Amniotic epithelial cell (primary cell): ENCODE data around the gene ITGA1.
A peak's percentile ranks its signal among the peaks of the same experiment; 100 is the strongest.
"Not testable (repeated sequence)": the region's sequence is repeated elsewhere in the genome, so short reads cannot be mapped to it uniquely, and the experiment has no call there.

ENCODE experiments used
- DNase-seq: peaks from one replicate; pipeline ENCODE4 v3.0.0-alpha.2; 2010; ENCODE audit warnings: low read depth

ITGA1 gene

GRCh38 chr5:52787600-52788504, at the start of gene ITGA1, which contains the start of gene PELO:
Gene ITGA1, plus strand, starts transcription at chr5:52787916. Its CDS starts 438 bp downstream, at chr5:52788354.
Gene PELO, plus strand, starts transcription at chr5:52787916. Its CDS starts 12,479 bp downstream, at chr5:52800395.
- DNase-seq, result peak; percentile 88

DNA sequence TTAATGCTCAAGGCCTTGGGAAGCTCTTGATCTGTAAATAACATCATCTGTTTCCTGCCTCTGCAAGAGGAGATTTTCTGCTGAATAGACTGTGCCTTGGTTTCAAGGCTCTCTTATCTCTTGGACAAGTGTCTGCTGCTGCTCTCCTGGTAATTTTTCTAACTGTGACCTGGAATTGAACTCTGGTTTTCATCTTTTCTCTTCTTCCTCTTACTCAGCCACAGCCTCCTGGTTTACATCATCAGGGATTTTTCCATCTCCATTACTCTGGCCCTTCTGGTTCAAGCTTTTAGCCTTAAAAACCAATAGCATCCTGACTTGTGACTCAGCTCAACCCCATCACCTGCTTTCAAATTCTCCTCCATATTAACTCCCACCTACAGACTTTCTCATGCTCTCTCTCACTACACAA, 49.6 kb upstream of the ITGA1 start:
- DNase-seq, result peak; percentile 97

DNA sequence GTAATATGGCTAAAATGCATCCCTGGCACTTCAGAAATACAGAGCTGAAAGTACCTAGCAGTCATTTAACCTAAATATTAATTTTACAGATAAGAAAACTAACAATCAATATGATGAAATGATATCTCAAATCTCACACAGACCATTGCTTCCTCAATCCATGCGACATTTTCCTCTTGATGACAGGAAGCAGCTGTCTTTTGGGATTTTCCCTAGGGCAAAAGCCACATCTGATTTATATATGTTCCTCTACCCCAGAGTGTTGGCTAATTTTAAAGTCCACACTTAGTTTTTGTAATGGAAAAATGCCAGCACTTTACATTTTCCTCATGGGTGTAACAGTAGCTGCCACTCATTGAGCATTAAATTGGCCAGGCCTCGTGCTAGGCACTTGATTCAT, 47.7 kb upstream of the ITGA1 start:
- DNase-seq, result no peak

DNA sequence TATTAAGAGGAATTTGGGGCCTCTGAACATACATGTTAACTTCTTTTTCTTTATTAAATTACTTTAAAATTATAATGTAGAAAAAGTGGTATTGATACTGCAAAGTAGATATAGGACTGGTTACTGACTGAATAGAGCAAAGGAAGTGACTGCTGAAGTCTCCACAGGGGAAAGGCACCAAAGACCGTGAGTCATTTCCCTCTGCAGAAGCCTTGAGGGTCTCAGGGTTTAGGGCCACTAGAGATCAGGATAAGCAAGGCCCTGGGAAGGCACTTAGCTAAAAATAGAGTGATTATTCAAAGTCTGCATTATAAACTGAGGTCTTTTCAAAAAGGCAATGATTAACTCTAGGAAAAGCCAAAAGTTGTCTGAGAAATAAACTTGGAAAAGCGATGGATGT, 44.7 kb upstream of the ITGA1 start:
- DNase-seq, result no peak

DNA sequence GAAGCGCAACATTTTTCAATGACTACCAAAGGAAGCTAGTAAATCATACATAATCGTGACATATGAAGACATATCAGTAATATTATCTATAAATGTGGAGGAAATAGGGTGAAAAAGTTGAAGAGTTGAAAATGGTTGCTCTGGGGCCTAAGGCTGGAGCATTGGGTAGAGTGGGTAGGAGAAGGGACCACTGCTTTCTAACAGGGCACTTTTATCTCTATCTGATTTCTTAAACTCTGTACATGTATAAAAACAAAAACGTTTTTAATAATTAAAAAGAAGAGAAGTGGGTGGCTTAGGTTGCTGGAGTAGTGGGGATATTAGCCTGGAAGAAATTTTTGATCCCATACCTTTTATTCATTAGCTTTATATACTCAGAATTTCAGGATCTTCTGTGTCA, 44.2 kb upstream of the ITGA1 start:
- DNase-seq, result no peak

DNA sequence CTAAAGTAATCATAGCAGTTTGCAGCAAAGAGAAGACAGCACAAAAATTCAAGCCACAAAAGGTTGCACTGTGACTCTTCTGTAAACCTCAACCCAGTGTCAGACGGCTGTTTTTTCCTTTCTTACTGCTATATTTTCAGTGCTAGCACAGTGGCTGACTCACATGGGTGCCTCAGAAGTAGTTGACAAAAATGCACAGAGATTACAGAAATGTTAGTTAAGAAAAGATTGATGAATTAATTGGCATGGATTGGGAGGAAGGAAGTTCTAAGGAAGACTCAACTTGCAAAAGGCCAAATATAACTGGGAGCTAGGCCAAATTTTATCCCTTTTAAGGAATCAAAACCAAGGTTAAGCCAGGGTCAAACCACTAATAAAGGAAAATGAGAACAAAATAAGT, 43.7 kb upstream of the ITGA1 start:
- peak; percentile 68 for DNase-seq

DNA sequence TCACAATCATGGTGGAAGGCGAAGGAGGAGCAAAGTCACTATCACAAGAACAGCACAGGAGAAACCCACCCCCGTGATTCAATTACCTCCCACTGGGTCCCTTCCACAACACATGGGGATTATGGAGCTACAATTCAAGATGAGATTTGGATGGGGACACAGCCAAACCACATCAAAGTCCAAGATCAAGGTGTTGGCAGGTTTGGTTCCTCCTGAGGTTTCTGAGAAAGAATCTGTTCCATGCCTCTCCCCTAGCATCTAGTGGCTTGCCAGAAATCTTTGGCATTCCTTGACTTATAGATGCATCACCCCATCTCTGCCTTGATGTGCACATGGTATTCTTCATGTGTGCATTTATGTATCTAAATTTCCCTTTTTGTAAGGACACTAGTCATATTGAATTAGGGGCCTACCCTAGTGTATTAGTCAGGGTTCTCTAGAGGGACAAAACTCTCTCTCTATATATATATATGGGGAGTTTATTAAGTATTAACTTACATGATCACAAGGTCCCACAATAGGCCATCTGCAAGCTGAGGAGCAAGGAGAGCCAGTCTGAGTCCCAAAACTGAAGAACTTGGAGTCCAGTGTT, 42.8 kb upstream of the ITGA1 start:
- DNase-seq, result not testable (repeated sequence)

DNA sequence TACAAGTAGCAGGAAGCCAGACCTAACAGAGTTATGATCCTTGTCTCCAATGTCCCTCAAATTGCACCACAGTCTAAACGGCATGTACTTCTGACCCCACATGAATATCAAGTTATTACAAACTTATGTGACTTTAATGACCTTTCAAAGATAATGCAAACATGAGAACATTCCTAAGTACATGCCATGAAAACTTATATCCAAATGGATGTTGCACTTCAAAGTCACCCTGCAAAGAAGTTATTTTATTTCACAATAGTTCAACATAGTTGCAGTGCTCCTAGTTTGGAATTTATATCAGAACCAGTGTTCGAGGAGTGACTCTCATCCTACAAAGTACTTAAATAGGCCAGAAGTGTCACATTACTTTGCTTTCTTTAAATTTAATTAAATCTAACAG, 41.2 kb upstream of the ITGA1 start:
- DNase-seq, result peak; percentile 52

DNA sequence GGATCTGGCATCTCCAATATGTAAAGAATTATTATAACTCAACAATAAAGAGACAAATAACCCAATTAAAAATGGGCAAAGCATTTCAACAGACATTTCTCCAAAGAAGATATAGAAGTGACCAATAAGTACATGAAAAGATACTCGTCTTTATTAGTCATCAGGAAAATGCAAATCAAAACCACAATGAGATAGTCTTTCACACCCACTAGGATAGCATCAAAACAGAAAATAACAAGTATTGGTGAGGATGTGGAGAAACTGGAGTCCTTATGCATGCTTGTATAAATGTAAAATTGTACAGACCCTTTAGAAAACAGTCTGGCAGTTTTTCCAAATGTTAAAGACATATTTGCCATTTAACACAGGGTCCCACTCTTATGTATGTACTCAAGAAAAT, 39.1 kb upstream of the ITGA1 start:
- no peak for DNase-seq

- no peak for DNase-seq
Measured at GRCh38 chr5:52749666-52750065, 38.0 kb upstream of the ITGA1 start.

DNA sequence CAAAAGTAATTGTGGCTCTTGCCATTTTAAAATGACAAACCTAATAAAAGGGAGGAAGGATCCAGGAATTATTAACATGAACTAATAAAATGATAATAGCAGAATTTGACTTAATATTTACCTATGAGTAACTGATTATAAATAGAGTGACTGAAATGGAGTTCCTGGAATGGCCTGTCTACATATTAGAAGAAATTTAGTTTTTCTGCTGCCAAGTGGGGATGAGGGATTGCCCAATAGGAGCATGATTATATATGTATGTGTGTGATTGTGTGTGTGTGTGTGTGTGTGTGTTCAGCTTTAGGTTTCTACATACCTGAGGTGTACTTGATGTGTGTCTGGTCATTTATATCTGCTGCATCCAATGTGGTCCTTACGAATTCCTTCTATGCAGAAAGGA, 36.6 kb upstream of the ITGA1 start:
- no peak for DNase-seq

DNA sequence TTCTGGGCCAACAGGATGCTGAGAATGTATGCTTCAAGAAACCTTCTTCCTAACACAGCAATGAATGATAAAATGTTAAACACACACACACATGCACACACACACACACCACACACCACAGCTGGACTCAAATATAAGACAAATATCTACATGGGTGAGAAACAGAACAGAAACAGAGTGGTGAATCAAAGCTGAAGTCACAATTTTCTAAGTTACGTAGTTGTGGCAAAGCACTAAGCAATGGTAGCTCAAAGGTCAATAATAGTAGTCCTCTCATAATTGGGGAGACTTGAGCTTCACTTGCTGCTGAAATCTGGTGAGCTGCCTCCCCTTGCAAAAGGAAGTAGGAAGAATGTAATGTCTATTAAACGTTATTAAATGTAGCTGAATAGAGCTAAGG, 33.7 kb upstream of the ITGA1 start:
- no peak for DNase-seq

DNA sequence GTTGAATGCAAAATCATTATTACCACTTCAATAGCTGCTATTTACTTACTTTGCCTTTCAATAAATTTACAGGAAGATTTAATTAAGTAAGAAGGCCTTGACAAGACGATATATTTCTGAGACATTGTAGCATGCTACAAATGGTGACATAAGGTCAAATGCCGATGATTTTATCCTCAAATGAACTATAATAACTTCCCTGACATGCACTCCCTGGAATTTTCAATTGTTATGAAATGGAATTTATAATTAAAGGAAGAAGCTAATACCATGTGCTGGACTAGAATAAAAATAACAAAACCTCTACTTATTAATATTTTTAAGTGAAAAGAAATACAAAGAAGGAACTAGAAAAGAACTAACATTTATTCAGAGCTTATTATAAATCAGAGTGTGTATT, 30.2 kb upstream of the ITGA1 start:
- DNase-seq, result no peak

DNA sequence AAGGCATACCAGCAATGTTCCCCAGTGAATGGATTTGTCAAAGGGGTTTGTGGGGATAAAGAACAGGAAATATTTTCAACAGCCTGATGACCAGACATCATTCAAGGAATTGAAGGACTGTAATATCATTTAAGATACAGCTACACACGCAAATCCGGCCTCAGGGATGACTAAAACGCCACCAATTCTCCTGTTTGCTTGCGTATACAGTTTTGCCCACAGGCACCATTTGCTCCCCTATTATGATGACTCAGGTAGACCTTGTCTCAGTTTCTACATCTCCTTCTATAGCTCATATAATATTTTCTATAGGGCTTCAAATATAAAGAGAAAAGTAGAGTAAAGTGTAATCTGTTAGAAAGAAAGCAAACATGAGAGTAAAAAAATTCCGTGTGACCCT, 29.7 kb upstream of the ITGA1 start:
- no peak for DNase-seq

DNA sequence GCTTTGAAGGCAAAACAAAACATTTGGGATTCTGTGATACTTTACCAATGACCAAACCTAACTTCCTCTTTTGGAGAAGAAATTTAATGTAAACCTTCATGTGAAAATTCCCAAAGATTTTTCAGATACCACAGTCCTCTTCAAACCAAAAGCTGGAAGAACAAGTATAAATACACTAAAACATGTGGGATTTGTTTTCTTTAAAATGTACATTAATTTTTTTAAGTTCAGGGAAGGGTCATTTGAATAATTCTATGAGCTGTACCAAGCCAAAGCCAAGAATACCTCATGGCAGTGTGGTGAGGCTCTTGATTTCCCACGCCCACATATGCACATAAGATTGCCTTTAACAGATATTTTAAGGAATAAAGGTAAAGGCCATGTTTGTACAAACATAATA, 28.4 kb upstream of the ITGA1 start:
- no peak for DNase-seq

- no peak for DNase-seq
Measured at GRCh38 chr5:52760695-52761366, 26.9 kb upstream of the ITGA1 start.

DNA sequence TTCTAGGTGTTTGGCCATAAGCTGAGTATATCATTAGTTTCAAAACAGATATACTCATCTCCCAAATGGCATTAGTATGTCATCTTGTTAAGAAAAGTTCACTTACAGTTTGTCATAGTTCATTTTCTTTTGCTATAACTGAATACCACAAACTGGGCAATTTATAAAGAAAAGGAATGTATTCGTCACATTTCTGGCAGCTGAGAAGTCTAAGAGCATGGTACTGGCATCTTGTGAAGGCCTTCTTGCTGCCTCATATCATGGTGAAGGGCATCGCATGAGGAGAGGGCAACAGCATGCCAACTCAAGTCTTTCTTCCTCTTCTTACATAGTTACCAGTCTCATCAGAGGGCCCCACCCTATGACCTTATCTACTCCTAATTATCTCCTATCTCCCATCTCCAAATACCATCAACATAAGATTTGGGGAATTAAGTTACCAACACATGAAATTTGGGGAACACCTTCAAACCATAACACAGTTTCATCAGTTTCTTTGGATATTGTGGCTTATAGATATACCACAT, 20.4 kb upstream of the ITGA1 start:
- DNase-seq, result no peak

- no peak for DNase-seq
Measured at GRCh38 chr5:52767766-52768480, 19.8 kb upstream of the ITGA1 start.

- peak; percentile 81 for DNase-seq
Measured at GRCh38 chr5:52769061-52769460, 18.7 kb upstream of the ITGA1 start.

DNA sequence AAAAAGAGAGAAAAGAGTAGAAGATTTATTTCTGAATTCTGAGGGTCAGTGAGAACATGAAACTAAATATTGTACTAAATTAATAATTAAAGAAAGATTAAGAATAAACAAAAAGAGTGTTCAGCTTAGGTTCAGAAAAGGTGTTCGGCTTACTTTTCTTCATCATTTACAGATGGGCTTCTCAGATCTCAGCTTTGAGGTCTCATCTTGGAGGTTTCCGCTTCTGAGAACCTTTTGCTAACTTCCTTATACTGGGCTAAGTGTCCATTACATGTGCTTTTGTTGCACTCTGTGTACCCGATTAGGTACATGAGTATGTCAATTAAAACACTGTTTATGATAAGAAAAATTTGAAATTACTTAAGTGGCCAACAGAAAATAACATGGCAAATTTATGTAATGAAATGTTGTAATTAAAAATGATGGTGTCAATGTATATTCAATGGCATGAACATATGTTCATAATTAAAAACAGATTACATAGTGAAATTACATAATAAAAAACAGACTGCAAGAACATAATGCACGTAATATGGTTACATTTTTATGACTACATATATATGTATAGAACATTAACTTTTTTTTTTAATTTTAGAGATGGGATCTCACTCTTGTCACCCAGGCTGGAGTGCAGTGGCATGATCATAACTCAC, 17.3 kb upstream of the ITGA1 start:
- DNase-seq, result no peak

DNA sequence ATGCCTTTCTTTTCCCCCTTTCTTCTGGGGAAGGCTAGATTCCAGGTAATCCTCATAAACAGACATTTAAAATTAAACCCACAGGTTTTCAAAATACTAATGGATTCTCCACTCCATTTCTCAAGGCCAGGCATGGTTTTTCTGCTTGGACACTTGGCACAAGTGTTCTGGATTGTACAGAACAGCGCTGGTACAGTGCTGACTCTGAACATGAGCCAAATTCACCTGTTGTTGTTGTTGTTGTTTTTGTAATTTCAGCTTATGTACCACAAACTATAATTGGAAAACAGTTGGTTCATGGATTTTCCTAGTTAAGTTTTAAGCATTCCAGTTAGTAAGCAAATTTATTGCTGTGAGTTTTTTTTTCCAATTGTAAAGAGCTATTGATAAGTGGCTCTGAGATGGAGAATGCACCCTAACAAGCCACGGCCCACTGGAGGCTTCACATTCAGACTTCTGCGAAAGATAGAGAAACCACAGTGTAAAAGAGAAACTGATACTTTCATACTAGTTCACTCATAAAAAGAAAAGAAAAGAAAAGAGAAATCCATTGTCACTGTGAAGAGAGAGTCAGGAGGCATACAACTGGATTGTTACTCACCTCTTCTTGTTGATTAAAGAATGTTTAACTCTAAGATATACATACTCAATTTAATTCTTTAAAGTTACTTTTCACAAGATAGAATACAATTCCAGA, 16.2 kb upstream of the ITGA1 start:
- DNase-seq, result no peak
